ENCODE measurements around the gene CD68.
"Not testable (repeated sequence)": the region's sequence is repeated elsewhere in the genome, so short reads cannot be mapped to it uniquely, and the experiment has no call there.

CD68 gene

GRCh38 chr17:7592422-7593021, 13.1 kb downstream of the CD68 start:
- no peaks in the 10 kb centered on the region for H3K27me3 ChIP-seq (ENCODE audit: low read depth, low read length)
- H4K20me1 ChIP-seq (ENCODE audit: insufficient read depth, low read length), result no peaks in the 10 kb centered on the region
- H3K4me2 ChIP-seq (ENCODE audit: low read length), result no peak overlapping the region
- H3K4me1 ChIP-seq (ENCODE audit: low read length), result peaks cover 3% of the 10 kb centered on the region; the same call in 1 of the 2 replicates
- no peaks in the 10 kb centered on the region for H3K79me2 ChIP-seq (ENCODE audit: low read length)
- H3K27ac ChIP-seq (ENCODE audit: low read length), result no peak overlapping the region
- H3K36me3 ChIP-seq (replicated peaks; ENCODE audit: low read depth, low read length), result peaks cover 5% of the 10 kb centered on the region
- TF ChIP-seq EZH2phosphoT487 (IDR thresholded peaks at IDR 0.05; ENCODE audit: low read depth) (no peak), CTCF (IDR thresholded peaks at IDR 0.05; ENCODE audit: low read depth, low read length) (no peak)
- no peak overlapping the region for H3K9ac ChIP-seq (ENCODE audit: low read length)
- H3K9me3 ChIP-seq (ENCODE audit: insufficient read depth, low read length), result no peaks in the 10 kb centered on the region
- no peak overlapping the region for H2AFZ ChIP-seq (ENCODE audit: low read depth, low read length)
- no peak overlapping the region for H3K4me3 ChIP-seq (ENCODE audit: low read length)

- Histone ChIP-seq H3K4me3 (ENCODE audit: low read length) (no peak overlapping the region), H3K79me2 (ENCODE audit: low read length) (no peaks in the 10 kb centered on the region), H3K9ac (ENCODE audit: low read length) (no peak overlapping the region), H3K36me3 (replicated peaks; ENCODE audit: low read depth, low read length) (peaks cover 5% of the 10 kb centered on the region), H2AFZ (ENCODE audit: low read depth, low read length) (no peak overlapping the region), H3K27me3 (ENCODE audit: low read depth, low read length) (no peaks in the 10 kb centered on the region), H3K4me1 (ENCODE audit: low read length) (peaks cover 3% of the 10 kb centered on the region; the same call in 1 of the 2 replicates), H4K20me1 (ENCODE audit: insufficient read depth, low read length) (no peaks in the 10 kb centered on the region), H3K27ac (ENCODE audit: low read length) (no peak overlapping the region), H3K4me2 (ENCODE audit: low read length) (no peak overlapping the region), H3K9me3 (ENCODE audit: insufficient read depth, low read length) (no peaks in the 10 kb centered on the region)
- TF ChIP-seq EZH2phosphoT487 (IDR thresholded peaks at IDR 0.05; ENCODE audit: low read depth), result no peak
These were observed 13.9 kb downstream of the CD68 start for GRCh38 chr17:7593296-7593695.

- not testable (repeated sequence) for H3K9me3 ChIP-seq (ENCODE audit: insufficient read depth, low read length); H3K4me1 ChIP-seq (ENCODE audit: low read length); H3K27ac ChIP-seq (ENCODE audit: low read length); H2AFZ ChIP-seq (ENCODE audit: low read depth, low read length); H4K20me1 ChIP-seq (ENCODE audit: insufficient read depth, low read length); H3K4me2 ChIP-seq (ENCODE audit: low read length); H3K36me3 ChIP-seq (replicated peaks; ENCODE audit: low read depth, low read length); H3K4me3 ChIP-seq (ENCODE audit: low read length); H3K9ac ChIP-seq (ENCODE audit: low read length); H3K27me3 ChIP-seq (ENCODE audit: low read depth, low read length); H3K79me2 ChIP-seq (ENCODE audit: low read length)
These were observed 18.1 kb downstream of the CD68 start for GRCh38 chr17:7597561-7597960.

- H3K4me3 ChIP-seq (ENCODE audit: low read length), result no peak overlapping the region
- H3K4me2 ChIP-seq (ENCODE audit: low read length), result no peak overlapping the region
- H4K20me1 ChIP-seq (ENCODE audit: insufficient read depth, low read length), result no peaks in the 10 kb centered on the region
- no peaks in the 10 kb centered on the region for H3K9me3 ChIP-seq (ENCODE audit: insufficient read depth, low read length)
- no peak overlapping the region for H3K27ac ChIP-seq (ENCODE audit: low read length)
- no peak overlapping the region for H2AFZ ChIP-seq (ENCODE audit: low read depth, low read length)
- no peaks in the 10 kb centered on the region for H3K4me1 ChIP-seq (ENCODE audit: low read length)
- TF ChIP-seq CTCF (IDR thresholded peaks at IDR 0.05; ENCODE audit: low read depth, low read length), result no peak
- peaks cover 11% of the 10 kb centered on the region for H3K36me3 ChIP-seq (replicated peaks; ENCODE audit: low read depth, low read length)
- 0 out of 2 replicates have a peak, but pooled peaks cover 8% of the 10 kb centered on the region for H3K79me2 ChIP-seq (ENCODE audit: low read length)
- no peak overlapping the region for H3K9ac ChIP-seq (ENCODE audit: low read length)
- no peaks in the 10 kb centered on the region for H3K27me3 ChIP-seq (ENCODE audit: low read depth, low read length)
These were observed 26.8 kb downstream of the CD68 start for GRCh38 chr17:7606280-7606679.

- Histone ChIP-seq H3K79me2 (ENCODE audit: low read length) (peaks cover 35% of the 10 kb centered on the region), H3K36me3 (replicated peaks; ENCODE audit: low read depth, low read length) (peaks cover 6% of the 10 kb centered on the region), H3K9ac (ENCODE audit: low read length) (no peak overlapping the region), H4K20me1 (ENCODE audit: insufficient read depth, low read length) (peaks cover 6% of the 10 kb centered on the region; the same call in 1 of the 2 replicates), H3K9me3 (ENCODE audit: insufficient read depth, low read length) (no peaks in the 10 kb centered on the region), H3K27me3 (ENCODE audit: low read depth, low read length) (no peaks in the 10 kb centered on the region), H3K4me1 (ENCODE audit: low read length) (peaks cover 11% of the 10 kb centered on the region), H3K4me2 (ENCODE audit: low read length) (no peak overlapping the region), H3K27ac (ENCODE audit: low read length) (no peak overlapping the region), H3K4me3 (ENCODE audit: low read length) (no peak overlapping the region), H2AFZ (ENCODE audit: low read depth, low read length) (no peak overlapping the region)
- TF ChIP-seq CTCF (IDR thresholded peaks at IDR 0.05; ENCODE audit: low read depth, low read length), result no peak
- no peak for TF ChIP-seq EZH2phosphoT487 (IDR thresholded peaks at IDR 0.05; ENCODE audit: low read depth)
These were observed 31.2 kb downstream of the CD68 start for GRCh38 chr17:7610641-7611040.

Data from OCI-LY3 (cell line).